HEK293 (cell line): ENCODE results near the gene TUBB3.

ENCODE experiments used
- EGR2 ChIP-seq: fragments of 450-650 bp; formaldehyde crosslinking; IDR thresholded peaks from 2 replicates; pipeline ENCODE4 v1.5.1; 2016; ENCODE audit warnings: low read depth, missing biosample characterization, missing genetic modification characterization
- GLIS1 ChIP-seq: fragments of 450-650 bp; formaldehyde crosslinking; IDR thresholded peaks from 2 replicates; pipeline ENCODE4 v1.5.1; 2016; ENCODE audit warnings: missing biosample characterization, missing genetic modification characterization
- PATZ1 ChIP-seq: fragments of 450-650 bp; formaldehyde crosslinking; IDR thresholded peaks from 2 replicates; pipeline ENCODE4 v1.5.1; 2016; ENCODE audit warnings: missing biosample characterization, missing genetic modification characterization
- SP2 ChIP-seq: fragments of 450-650 bp; formaldehyde crosslinking; IDR thresholded peaks from 2 replicates; pipeline ENCODE4 v1.5.1; 2016; ENCODE audit warnings: missing biosample characterization, missing genetic modification characterization
- ZBTB17 ChIP-seq: fragments of 450-650 bp; formaldehyde crosslinking; IDR thresholded peaks from 2 replicates; pipeline ENCODE4 v1.5.1; 2016; ENCODE audit warnings: missing biosample characterization, missing genetic modification characterization
- ZBTB49 ChIP-seq: fragments of 450-650 bp; formaldehyde crosslinking; IDR thresholded peaks from 2 replicates; pipeline ENCODE4 v1.5.1; 2016; ENCODE audit warnings: missing biosample characterization, missing genetic modification characterization, low read depth
- ZBTB6 ChIP-seq: fragments of 450-650 bp; formaldehyde crosslinking; IDR thresholded peaks from 2 replicates; pipeline ENCODE4 v1.5.1; 2017; ENCODE audit warnings: missing biosample characterization, missing genetic modification characterization
- ZIC2 ChIP-seq: fragments of 450-650 bp; formaldehyde crosslinking; IDR thresholded peaks from 2 replicates; pipeline ENCODE4 v1.5.1; 2016; ENCODE audit warnings: missing biosample characterization, missing genetic modification characterization
- ZNF112 ChIP-seq: fragments of 450-650 bp; formaldehyde crosslinking; IDR thresholded peaks from 2 replicates; pipeline ENCODE4 v1.5.0; 2017; ENCODE audit warnings: missing biosample characterization, missing genetic modification characterization
- ZNF140 ChIP-seq: fragments of 450-650 bp; formaldehyde crosslinking; IDR thresholded peaks from 2 replicates; pipeline ENCODE4 v1.5.1; 2016; ENCODE audit warnings: missing biosample characterization, missing genetic modification characterization
- ZNF169 ChIP-seq: fragments of 450-650 bp; formaldehyde crosslinking; IDR thresholded peaks from 2 replicates; pipeline ENCODE4 v1.5.1; 2016; ENCODE audit warnings: missing biosample characterization, missing genetic modification characterization
- ZNF174 ChIP-seq: fragments of 450-650 bp; formaldehyde crosslinking; IDR thresholded peaks from 2 replicates; pipeline ENCODE4 v1.5.0; 2017; ENCODE audit warnings: missing biosample characterization, mild to moderate bottlenecking, missing genetic modification characterization
- ZNF202 ChIP-seq: fragments of 450-650 bp; formaldehyde crosslinking; IDR thresholded peaks from 2 replicates; pipeline ENCODE4 v1.5.1; 2016; ENCODE audit warnings: missing biosample characterization, missing genetic modification characterization, borderline replicate concordance
- ZNF280C ChIP-seq: fragments of 450-650 bp; formaldehyde crosslinking; IDR thresholded peaks from 2 replicates; pipeline ENCODE4 v1.5.1; 2016; ENCODE audit warnings: missing biosample characterization, missing genetic modification characterization
- ZNF324 ChIP-seq: fragments of 450-650 bp; formaldehyde crosslinking; IDR thresholded peaks from 2 replicates; pipeline ENCODE4 v1.5.1; 2016; ENCODE audit warnings: missing biosample characterization, missing genetic modification characterization
- ZNF366 ChIP-seq: fragments of 450-650 bp; formaldehyde crosslinking; conservative IDR thresholded peaks from 2 replicates; pipeline ENCODE4 v1.5.1; 2016; ENCODE audit warnings: missing biosample characterization, missing genetic modification characterization
- ZNF426 ChIP-seq: fragments of 450-650 bp; formaldehyde crosslinking; IDR thresholded peaks from 2 replicates; pipeline ENCODE4 v1.5.1; 2017; ENCODE audit warnings: missing biosample characterization, missing genetic modification characterization, mild to moderate bottlenecking, inconsistent platforms, moderate library complexity
- ZNF501 ChIP-seq: fragments of 450-650 bp; formaldehyde crosslinking; IDR thresholded peaks from 2 replicates; pipeline ENCODE4 v1.5.1; 2016; ENCODE audit warnings: missing biosample characterization, missing genetic modification characterization
- ZNF510 ChIP-seq: fragments of 450-650 bp; formaldehyde crosslinking; IDR thresholded peaks from 2 replicates; pipeline ENCODE4 v1.5.1; 2018; ENCODE audit warnings: mild to moderate bottlenecking, missing genetic modification characterization, missing biosample characterization; ENCODE audit not compliant: insufficient replicate concordance
- ZNF521 ChIP-seq: fragments of 450-650 bp; formaldehyde crosslinking; IDR thresholded peaks from 2 replicates; pipeline ENCODE4 v1.5.1; 2017; ENCODE audit warnings: missing biosample characterization, mild to moderate bottlenecking, missing genetic modification characterization
- ZNF558 ChIP-seq: fragments of 450-650 bp; formaldehyde crosslinking; IDR thresholded peaks from 2 replicates; pipeline ENCODE4 v1.5.1; 2016; ENCODE audit warnings: missing biosample characterization, missing genetic modification characterization
- ZNF626 ChIP-seq: fragments of 450-650 bp; sonication (Bioruptor Pico); formaldehyde crosslinking; IDR thresholded peaks from 2 replicates; pipeline ENCODE4 v1.5.1; 2018; ENCODE audit warnings: missing biosample characterization, missing genetic modification characterization, inconsistent platforms
- ZNF707 ChIP-seq: fragments of 450-650 bp; formaldehyde crosslinking; IDR thresholded peaks from 2 replicates; pipeline ENCODE4 v1.5.1; 2016; ENCODE audit warnings: missing biosample characterization, missing genetic modification characterization
- ZXDB ChIP-seq: fragments of 450-650 bp; formaldehyde crosslinking; IDR thresholded peaks from 2 replicates; pipeline ENCODE4 v1.5.1; 2016; ENCODE audit warnings: missing biosample characterization, missing genetic modification characterization

The TUBB3 gene

GRCh38 chr16:89909777-89910716, 13.1 kb upstream of the TUBB3 start (continued):
- TF ChIP-seq ZNF280C (tag by site-specific recombination) (no peak), ZNF112 (tag by site-specific recombination) (no peak), EGR2 (no peak), ZXDB (tag by site-specific recombination) (no peak; the same call in 1 of the 2 replicates), ZNF501 (tag by site-specific recombination) (no peak), SP2 (tag by site-specific recombination) (no peak), ZNF521 (no peak), ZNF366 (no peak), ZNF169 (tag by site-specific recombination) (no peak), ZNF174 (tag by site-specific recombination) (no peak), ZNF558 (tag by site-specific recombination) (no peak), ZNF324 (tag by site-specific recombination) (no peak), ZNF510 (tag by site-specific recombination) (no peak), PATZ1 (tag by site-specific recombination) (peak; percentile 40; the same call in 1 of the 2 replicates), ZNF626 (tag by site-specific recombination) (no peak), ZNF707 (no peak), GLIS1 (tag by site-specific recombination) (peak; percentile 59; the same call in 1 of the 2 replicates), ZBTB49 (tag by site-specific recombination) (no peak), ZNF426 (tag by site-specific recombination) (no peak), ZBTB17 (tag by site-specific recombination) (peak; percentile 29; the same call in 1 of the 2 replicates), ZBTB6 (tag by site-specific recombination) (peak; percentile 34; the same call in 1 of the 2 replicates), ZIC2 (peak; percentile 33; the same call in 1 of the 2 replicates), ZNF202 (tag by site-specific recombination) (no peak), ZNF140 (tag by site-specific recombination) (no peak)
